ENCODE measurements around the gene MBNL3.

DNA sequence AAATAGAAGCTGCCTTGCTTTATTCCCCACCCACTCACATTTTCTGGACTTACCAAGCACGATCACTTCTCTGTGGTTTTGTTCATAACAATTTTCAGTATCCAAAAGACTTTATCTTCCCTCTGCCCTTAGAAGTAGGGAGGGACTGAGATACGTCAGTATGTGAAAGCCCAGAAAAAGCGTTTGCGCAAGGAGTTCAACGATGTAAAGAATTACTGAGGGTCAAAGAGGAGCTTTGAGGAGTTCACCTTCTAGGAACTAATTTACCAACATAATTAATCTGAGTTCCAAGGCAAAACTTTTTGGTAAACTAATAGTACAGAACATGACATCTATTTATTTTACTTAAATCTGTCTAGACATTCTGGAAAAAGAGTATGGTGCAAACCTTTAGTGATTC is 84.6 kb downstream of the MBNL3 start:
- TF ChIP-seq, protein P1, sequence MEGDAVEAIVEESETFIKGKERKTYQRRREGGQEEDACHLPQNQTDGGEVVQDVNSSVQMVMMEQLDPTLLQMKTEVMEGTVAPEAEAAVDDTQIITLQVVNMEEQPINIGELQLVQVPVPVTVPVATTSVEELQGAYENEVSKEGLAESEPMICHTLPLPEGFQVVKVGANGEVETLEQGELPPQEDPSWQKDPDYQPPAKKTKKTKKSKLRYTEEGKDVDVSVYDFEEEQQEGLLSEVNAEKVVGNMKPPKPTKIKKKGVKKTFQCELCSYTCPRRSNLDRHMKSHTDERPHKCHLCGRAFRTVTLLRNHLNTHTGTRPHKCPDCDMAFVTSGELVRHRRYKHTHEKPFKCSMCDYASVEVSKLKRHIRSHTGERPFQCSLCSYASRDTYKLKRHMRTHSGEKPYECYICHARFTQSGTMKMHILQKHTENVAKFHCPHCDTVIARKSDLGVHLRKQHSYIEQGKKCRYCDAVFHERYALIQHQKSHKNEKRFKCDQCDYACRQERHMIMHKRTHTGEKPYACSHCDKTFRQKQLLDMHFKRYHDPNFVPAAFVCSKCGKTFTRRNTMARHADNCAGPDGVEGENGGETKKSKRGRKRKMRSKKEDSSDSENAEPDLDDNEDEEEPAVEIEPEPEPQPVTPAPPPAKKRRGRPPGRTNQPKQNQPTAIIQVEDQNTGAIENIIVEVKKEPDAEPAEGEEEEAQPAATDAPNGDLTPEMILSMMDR (IDR thresholded peaks at IDR 0.05): no peak
- TF ChIP-seq EZH2 (IDR thresholded peaks at IDR 0.05): no peak
